Measurements from ENCODE around the gene SART3. TPM values are rescaled to one million over a fixed set of nuclear protein-coding genes. Genes with fewer than 3 reads are reported as not detected.

Gene SART3
- polyA plus RNA-seq, 1 of the 3 experiments (the other 2 are of a cell fraction) = 28.9 TPM

DNA sequence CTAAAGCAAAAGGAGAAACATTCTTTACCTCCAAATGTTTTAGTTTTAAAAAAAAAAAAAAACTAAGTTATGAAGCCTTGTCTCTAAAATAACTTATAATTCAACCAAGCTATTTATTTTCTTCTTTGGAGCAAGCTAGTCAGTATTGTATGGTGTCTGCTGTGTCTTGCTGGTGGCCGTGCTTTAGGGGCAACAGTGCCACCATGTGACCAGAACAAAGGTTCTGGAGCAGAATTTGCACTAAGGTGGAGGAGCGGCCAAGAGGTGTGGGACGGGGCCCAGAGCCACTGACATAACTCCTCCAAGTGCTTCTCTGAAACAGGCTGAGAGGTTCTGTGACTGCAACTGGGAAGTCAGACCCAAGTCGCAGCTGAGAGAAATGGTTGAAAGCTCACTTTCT lies 41.4 kb downstream of the SART3 start:
- H3K9ac ChIP-seq = no peak overlapping the region
- H3K4me1 ChIP-seq (ENCODE audit: control insufficient read depth in 1 of 2, insufficient read depth in 2 of 2, low read depth in 1 of 2, low read length in 1 of 2) = peaks cover 5 to 13% of the 10 kb centered on the region in 2 experiments; a peak in 1 of 4 replicates
- peaks cover 29 to 73% of the 10 kb centered on the region in 2 experiments for H3K36me3 ChIP-seq (replicated peaks in 1 of 2; ENCODE audit: control insufficient read depth in 1 of 2, insufficient read depth in 2 of 2, low read length in 1 of 2)
- CTCF ChIA-PET = interaction anchor here (0.5 to 1.5 kb wide), 9 partner anchors 12 to 635 kb away, joined by 3 to 6 read pairs (median 4); partner anchors contain the start of gene ISCU
- no peaks in the 10 kb centered on the region for H3K9me3 ChIP-seq
- H3K4me2 ChIP-seq = no peak overlapping the region
- peak; percentile 55 for DNase-seq
- TF ChIP-seq GATA2 (CRISPR knock-in tag; IDR thresholded peaks at IDR 0.05) = no peak
- peak; percentile 55 for TF ChIP-seq RAD21 (IDR thresholded peaks at IDR 0.05; ENCODE audit: low read length)
- peaks cover 13% of the 10 kb centered on the region for H3F3A ChIP-seq (replicated peaks; ENCODE audit: insufficient read depth)
- no peaks in the 10 kb centered on the region for H3K9me2 ChIP-seq
- 0 out of 2 replicates have a peak, but pooled peaks cover 5% of the 10 kb centered on the region for H4K20me1 ChIP-seq (ENCODE audit: insufficient read depth)
- 84% methylated on average over 4 of the region's 4 CpGs for WGBS (ENCODE audit: low lambda C conversion rate)
- H3K27me3 ChIP-seq (ENCODE audit: insufficient read depth) = no peaks in the 10 kb centered on the region
- POLR2A ChIA-PET = no interaction called here
- no peak overlapping the region for H3K27ac ChIP-seq (ENCODE audit: low read depth in 2 of 2, low read length in 1 of 2)
- peaks cover 18% of the 10 kb centered on the region for H3K79me2 ChIP-seq (ENCODE audit: insufficient read depth)
- no peak overlapping the region for H2AFZ ChIP-seq (ENCODE audit: low read depth)
- H3K4me3 ChIP-seq (ENCODE audit: low read depth in 2 of 2, low read length in 1 of 2) = no peak overlapping the region

GRCh38 chr12:108518716-108519496 lies 42.1 kb downstream of the SART3 start:
- ChIA-PET CTCF (interaction anchor here (0.5 to 7.4 kb wide), 11 partner anchors 13 to 634 kb away, joined by 3 to 106 read pairs (median 4); partner anchors contain the start of gene ISCU), POLR2A (no interaction called here)
- Histone ChIP-seq H3K36me3 (replicated peaks in 1 of 2; ENCODE audit: control insufficient read depth in 1 of 2, insufficient read depth in 2 of 2, low read length in 1 of 2) (peaks cover 27 to 67% of the 10 kb centered on the region in 2 experiments), H3K27ac (ENCODE audit: low read depth in 2 of 2, low read length in 1 of 2) (no peak overlapping the region; a peak in 1 of 4 replicates), H3K4me1 (ENCODE audit: control insufficient read depth in 1 of 2, insufficient read depth in 2 of 2, low read depth in 1 of 2, low read length in 1 of 2) (peaks cover 5 to 13% of the 10 kb centered on the region in 2 experiments; a peak in 1 of 4 replicates), H2AFZ (ENCODE audit: low read depth) (no peak overlapping the region), H3K27me3 (ENCODE audit: insufficient read depth) (no peaks in the 10 kb centered on the region), H3F3A (replicated peaks; ENCODE audit: insufficient read depth) (peaks cover 13% of the 10 kb centered on the region), H3K79me2 (ENCODE audit: insufficient read depth) (peaks cover 18% of the 10 kb centered on the region), H3K4me3 (ENCODE audit: low read depth in 2 of 2, low read length in 1 of 2) (no peak overlapping the region), H3K9ac (no peak overlapping the region), H3K4me2 (no peak overlapping the region), H3K9me3 (no peaks in the 10 kb centered on the region), H4K20me1 (ENCODE audit: insufficient read depth) (0 out of 2 replicates have a peak, but pooled peaks cover 5% of the 10 kb centered on the region), H3K9me2 (no peaks in the 10 kb centered on the region)
- 94% methylated on average over 39 of the region's 39 CpGs for WGBS (ENCODE audit: low lambda C conversion rate)
- TF ChIP-seq MEF2A (IDR thresholded peaks at IDR 0.05; ENCODE audit: borderline replicate concordance, low read depth) = no peak
- TF ChIP-seq TEAD4 (IDR thresholded peaks at IDR 0.05; ENCODE audit: borderline replicate concordance, insufficient read depth) = no peak
- TF ChIP-seq RCOR1 (IDR thresholded peaks at IDR 0.05; ENCODE audit: low read length) = no peak
- TF ChIP-seq, protein P1, sequence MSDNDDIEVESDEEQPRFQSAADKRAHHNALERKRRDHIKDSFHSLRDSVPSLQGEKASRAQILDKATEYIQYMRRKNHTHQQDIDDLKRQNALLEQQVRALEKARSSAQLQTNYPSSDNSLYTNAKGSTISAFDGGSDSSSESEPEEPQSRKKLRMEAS (IDR thresholded peaks at IDR 0.05; ENCODE audit: low read depth) = no peak
- TF ChIP-seq, protein P2, sequence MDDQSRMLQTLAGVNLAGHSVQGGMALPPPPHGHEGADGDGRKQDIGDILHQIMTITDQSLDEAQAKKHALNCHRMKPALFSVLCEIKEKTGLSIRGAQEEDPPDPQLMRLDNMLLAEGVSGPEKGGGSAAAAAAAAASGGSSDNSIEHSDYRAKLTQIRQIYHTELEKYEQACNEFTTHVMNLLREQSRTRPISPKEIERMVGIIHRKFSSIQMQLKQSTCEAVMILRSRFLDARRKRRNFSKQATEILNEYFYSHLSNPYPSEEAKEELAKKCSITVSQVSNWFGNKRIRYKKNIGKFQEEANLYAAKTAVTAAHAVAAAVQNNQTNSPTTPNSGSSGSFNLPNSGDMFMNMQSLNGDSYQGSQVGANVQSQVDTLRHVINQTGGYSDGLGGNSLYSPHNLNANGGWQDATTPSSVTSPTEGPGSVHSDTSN (IDR thresholded peaks at IDR 0.05) = no peak
- TF ChIP-seq EP300 (IDR thresholded peaks at IDR 0.05; ENCODE audit: borderline replicate concordance in 1 of 2, low read depth in 1 of 2, low read length in 1 of 2) = no peak
- no peak for TF ChIP-seq TAF1 (IDR thresholded peaks at IDR 0.05; ENCODE audit: borderline replicate concordance, low read depth, low read length)
- DNase-seq = no peak
